ENCODE measurements around the gene LIPC. TPM values are rescaled to one million over a fixed set of nuclear protein-coding genes. Genes with fewer than 3 reads are reported as not detected.

The LIPC gene
- total RNA-seq, 1 experiment from 2014 or later = not detected

- TF ChIP-seq SMAD4 (CRISPR knock-in tag; IDR thresholded peaks at IDR 0.05) (no peak), ZNF232 (CRISPR knock-in tag; IDR thresholded peaks at IDR 0.05) (no peak), ZNF138 (CRISPR knock-in tag; conservative IDR thresholded peaks at IDR 0.05) (no peak)
These were observed 143.4 kb downstream of the LIPC start (continued) for GRCh38 chr15:58575045-58575786.

GRCh38 chr15:58576657-58577056 is 144.9 kb downstream of the LIPC start:
- Mint-ChIP-seq H3K27me3 (ENCODE audit: low read depth) (no peaks in the 10 kb centered on the region; the same call in 1 of the 2 replicates), H3K27ac (no peak overlapping the region), H3K4me3 (no peak overlapping the region), H3K36me3 (no peaks in the 10 kb centered on the region), H3K4me1 (no peaks in the 10 kb centered on the region), H3K9me3 (no peaks in the 10 kb centered on the region)
- no peak for TF ChIP-seq IRF1 (CRISPR knock-in tag; IDR thresholded peaks at IDR 0.05)
- TF ChIP-seq NFYB (CRISPR knock-in tag; conservative IDR thresholded peaks at IDR 0.05; ENCODE audit: low read depth) = no peak
- no peak for TF ChIP-seq AFF4 (CRISPR knock-in tag; IDR thresholded peaks at IDR 0.05; ENCODE audit: borderline replicate concordance)
- TF ChIP-seq USF2 (CRISPR knock-in tag; IDR thresholded peaks at IDR 0.05) = no peak
- TF ChIP-seq SMAD4 (CRISPR knock-in tag; IDR thresholded peaks at IDR 0.05) = no peak
- TF ChIP-seq ZNF121 (CRISPR knock-in tag; IDR thresholded peaks at IDR 0.05) = no peak
- no peak for TF ChIP-seq USF1 (CRISPR knock-in tag; IDR thresholded peaks at IDR 0.05)
- no peak for TF ChIP-seq SMAD3 (CRISPR knock-in tag; IDR thresholded peaks at IDR 0.05; ENCODE audit: borderline replicate concordance)
- no peak for TF ChIP-seq PREB (CRISPR knock-in tag; IDR thresholded peaks at IDR 0.05; ENCODE audit: borderline replicate concordance)
- TF ChIP-seq FOXJ3 (CRISPR knock-in tag; IDR thresholded peaks at IDR 0.05; ENCODE audit: borderline replicate concordance) = no peak
- TF ChIP-seq PRRX2 (CRISPR knock-in tag; IDR thresholded peaks at IDR 0.05) = no peak
- no peak for TF ChIP-seq ETV6 (CRISPR knock-in tag; IDR thresholded peaks at IDR 0.05)
- no peak for TF ChIP-seq KAT7 (CRISPR knock-in tag; IDR thresholded peaks at IDR 0.05; ENCODE audit: borderline replicate concordance)
- TF ChIP-seq JAZF1 (CRISPR knock-in tag; IDR thresholded peaks at IDR 0.05) = no peak
- TF ChIP-seq E2F5 (CRISPR knock-in tag; IDR thresholded peaks at IDR 0.05) = no peak
- no peak for TF ChIP-seq GTF2I (CRISPR knock-in tag; conservative IDR thresholded peaks at IDR 0.05)
- DNase-seq (ENCODE audit: low spot score) (no peak), ATAC-seq (no peak)
- ChIA-PET POLR2A (no interaction called here), CTCF (interaction anchor here (0.6 kb wide), 1 partner anchor 146 kb away, joined by 5 read pairs; no protein-coding TSS in a partner anchor)
